Measurements from ENCODE around the gene MMP19.
"Not testable (repeated sequence)": the region's sequence is repeated elsewhere in the genome, so short reads cannot be mapped to it uniquely, and the experiment has no call there.

MMP19 gene, protein sequence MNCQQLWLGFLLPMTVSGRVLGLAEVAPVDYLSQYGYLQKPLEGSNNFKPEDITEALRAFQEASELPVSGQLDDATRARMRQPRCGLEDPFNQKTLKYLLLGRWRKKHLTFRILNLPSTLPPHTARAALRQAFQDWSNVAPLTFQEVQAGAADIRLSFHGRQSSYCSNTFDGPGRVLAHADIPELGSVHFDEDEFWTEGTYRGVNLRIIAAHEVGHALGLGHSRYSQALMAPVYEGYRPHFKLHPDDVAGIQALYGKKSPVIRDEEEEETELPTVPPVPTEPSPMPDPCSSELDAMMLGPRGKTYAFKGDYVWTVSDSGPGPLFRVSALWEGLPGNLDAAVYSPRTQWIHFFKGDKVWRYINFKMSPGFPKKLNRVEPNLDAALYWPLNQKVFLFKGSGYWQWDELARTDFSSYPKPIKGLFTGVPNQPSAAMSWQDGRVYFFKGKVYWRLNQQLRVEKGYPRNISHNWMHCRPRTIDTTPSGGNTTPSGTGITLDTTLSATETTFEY

DNA sequence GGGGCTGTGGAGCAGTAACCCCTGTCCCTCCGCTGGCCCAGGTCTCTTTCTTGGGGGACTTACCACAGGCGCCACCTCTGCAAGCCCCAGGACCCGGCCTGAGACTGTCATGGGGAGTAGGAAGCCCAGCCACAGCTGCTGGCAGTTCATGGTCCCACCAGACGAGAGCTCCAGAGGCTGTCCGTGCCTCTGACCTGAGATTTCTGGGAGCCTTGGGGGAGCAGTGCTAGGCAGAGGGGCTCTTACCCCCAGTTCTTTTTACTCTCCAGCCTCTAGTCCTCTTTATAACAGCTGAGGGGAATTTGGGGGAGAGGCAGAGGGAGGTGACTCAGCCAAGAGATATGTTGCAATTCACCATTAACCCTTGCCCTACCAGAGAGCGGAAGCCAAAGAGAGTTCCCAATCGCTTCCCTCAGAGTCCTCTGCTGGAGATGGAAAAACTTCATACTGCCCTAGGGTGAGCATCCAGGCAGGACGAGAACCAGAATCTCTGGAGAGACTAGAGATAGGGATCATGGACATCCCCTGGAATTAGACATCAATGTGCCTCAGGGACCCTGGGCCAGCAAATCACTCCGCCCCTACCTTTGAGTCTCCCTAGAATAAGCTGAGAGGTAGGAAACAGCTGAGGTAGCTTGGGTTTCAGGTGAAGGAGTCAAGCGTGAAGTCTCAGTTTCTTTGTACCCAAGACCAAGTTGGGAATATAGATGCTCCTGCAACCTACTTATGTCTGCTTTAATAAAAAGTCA is at the start of gene MMP19:
TSS of gene MMP19 (minus strand) at position 256 of the 749 bp plus-strand sequence. CDS start at position 150, 106 bp downstream.
- no peak for DNase-seq (ENCODE audit: low spot score)
- TF ChIP-seq, protein P1, sequence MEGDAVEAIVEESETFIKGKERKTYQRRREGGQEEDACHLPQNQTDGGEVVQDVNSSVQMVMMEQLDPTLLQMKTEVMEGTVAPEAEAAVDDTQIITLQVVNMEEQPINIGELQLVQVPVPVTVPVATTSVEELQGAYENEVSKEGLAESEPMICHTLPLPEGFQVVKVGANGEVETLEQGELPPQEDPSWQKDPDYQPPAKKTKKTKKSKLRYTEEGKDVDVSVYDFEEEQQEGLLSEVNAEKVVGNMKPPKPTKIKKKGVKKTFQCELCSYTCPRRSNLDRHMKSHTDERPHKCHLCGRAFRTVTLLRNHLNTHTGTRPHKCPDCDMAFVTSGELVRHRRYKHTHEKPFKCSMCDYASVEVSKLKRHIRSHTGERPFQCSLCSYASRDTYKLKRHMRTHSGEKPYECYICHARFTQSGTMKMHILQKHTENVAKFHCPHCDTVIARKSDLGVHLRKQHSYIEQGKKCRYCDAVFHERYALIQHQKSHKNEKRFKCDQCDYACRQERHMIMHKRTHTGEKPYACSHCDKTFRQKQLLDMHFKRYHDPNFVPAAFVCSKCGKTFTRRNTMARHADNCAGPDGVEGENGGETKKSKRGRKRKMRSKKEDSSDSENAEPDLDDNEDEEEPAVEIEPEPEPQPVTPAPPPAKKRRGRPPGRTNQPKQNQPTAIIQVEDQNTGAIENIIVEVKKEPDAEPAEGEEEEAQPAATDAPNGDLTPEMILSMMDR (IDR thresholded peaks at IDR 0.05; ENCODE audit: extremely low read depth, missing control alignments) = no peak

DNA sequence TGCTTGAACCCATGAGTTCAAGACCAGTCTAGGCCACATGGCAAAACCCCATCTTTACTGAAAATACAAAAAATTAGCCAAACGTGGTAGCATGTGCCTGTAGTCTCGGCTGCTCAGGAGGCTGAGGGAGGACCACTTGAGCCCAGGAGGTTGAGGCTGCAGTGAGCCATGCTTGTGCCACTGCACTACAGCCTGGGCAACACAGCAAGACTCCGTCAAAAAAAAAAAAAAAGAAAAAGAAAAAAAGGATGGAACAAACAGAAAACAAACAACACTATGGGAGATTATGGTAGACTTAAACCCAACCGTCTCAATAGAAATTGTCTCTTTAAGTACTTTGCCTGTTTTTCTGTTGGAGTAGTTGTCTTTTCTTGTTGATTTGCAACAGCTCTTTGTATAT is 48.6 kb upstream of the MMP19 start:
- TF ChIP-seq, protein P1 (IDR thresholded peaks at IDR 0.05; ENCODE audit: extremely low read depth, missing control alignments) = no peak
- no peak for DNase-seq (ENCODE audit: low spot score)

DNA sequence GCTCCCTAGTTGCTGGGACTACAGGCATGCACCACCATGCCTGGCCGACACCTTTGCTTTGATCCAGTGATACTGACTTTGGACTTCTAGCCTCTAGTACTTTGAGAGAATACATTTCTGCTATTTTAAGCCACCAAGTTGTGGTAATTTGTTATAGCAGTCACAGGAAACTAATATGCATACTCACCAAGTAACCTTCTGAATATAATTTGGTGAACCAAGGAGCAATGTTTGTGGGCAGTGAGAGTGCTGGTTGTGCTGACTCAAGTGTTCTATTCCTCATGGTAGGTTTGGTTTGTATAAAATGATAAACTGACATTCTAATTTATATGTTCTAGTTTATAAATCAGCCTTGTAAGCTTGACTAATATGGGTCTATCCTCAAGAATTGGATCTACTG is 42.4 kb upstream of the MMP19 start:
- no peak for DNase-seq (ENCODE audit: low spot score)
- TF ChIP-seq, protein P1 (IDR thresholded peaks at IDR 0.05; ENCODE audit: extremely low read depth, missing control alignments) = no peak

DNA sequence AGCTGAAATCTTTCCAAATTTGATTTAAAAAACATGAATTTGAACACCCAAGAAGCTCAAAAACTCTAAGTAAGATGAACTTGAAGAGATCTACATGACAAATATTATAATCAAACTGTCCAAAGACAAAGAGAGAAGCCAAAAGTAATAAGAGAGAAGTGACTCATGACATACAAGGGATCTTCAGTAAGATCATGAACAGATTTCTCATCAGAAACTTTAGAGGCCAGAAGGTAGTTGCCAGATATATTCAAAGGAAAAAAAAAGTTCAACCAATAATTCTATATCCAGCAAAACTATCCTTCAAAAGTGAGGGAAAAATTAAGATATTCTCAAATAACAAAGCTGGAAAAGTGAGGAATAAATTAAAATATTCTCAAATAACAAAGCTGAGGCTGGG is 35.1 kb upstream of the MMP19 start:
- TF ChIP-seq, protein P1 (IDR thresholded peaks at IDR 0.05; ENCODE audit: extremely low read depth, missing control alignments) = no peak
- DNase-seq (ENCODE audit: low spot score) = no peak

DNA sequence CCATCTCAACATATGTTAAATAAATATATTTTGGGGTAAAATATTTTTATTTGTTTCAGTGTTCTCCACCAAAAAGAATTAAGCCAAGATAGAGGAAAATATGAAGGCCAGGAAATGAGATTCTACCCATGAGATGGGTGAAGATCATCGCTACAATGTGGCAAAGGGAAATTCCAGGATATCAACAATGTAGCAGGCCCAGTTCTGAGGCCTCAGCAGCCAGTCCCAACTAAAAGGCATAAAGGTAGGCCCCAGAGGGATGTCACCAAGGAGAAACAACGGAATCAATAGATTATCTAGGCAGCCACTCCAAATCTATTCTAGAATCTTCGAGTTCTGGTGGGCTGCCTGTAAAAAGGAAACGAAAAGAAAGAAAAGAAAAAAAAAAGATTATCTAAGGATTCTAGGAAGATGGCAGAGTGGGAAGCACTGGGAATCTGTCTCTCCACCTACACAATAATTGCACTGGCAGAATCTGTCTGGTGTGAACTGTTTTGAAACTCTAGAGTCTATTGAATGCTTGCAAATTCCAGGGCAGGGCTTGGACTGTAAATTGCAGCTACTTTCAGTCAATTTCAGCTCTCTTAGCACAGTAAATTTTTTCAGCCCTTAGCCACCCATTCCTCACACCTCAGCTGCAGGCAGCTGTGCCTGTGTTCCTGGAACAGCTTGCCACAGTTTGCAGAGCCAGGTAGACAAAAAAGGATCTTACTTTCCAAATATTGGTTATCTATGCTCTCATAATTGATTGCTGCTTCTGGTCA is 33.1 kb upstream of the MMP19 start:
- no peak for DNase-seq (ENCODE audit: low spot score)
- TF ChIP-seq, protein P1 (IDR thresholded peaks at IDR 0.05; ENCODE audit: extremely low read depth, missing control alignments) = no peak

DNA sequence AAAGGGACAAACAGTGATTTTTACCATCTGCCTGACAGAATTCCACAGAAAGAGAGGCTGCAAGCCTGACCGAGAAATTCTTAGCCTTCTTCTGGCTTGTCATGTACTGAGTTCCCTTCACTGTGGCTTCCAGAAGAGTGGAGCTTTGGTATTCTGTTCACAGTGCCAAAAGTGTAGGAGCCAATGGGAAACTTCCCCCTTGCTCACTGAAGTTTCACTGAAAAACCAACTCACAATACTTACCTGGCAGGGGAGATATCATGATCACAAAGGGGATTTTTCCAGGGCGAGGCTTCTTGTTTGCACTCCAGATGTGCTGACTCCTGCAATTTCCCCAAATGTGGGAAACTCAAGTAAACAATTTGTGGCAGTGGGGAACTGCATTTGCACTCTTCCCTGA is 31.7 kb upstream of the MMP19 start:
- TF ChIP-seq, protein P1 (IDR thresholded peaks at IDR 0.05; ENCODE audit: extremely low read depth, missing control alignments) = no peak
- no peak for DNase-seq (ENCODE audit: low spot score)

DNA sequence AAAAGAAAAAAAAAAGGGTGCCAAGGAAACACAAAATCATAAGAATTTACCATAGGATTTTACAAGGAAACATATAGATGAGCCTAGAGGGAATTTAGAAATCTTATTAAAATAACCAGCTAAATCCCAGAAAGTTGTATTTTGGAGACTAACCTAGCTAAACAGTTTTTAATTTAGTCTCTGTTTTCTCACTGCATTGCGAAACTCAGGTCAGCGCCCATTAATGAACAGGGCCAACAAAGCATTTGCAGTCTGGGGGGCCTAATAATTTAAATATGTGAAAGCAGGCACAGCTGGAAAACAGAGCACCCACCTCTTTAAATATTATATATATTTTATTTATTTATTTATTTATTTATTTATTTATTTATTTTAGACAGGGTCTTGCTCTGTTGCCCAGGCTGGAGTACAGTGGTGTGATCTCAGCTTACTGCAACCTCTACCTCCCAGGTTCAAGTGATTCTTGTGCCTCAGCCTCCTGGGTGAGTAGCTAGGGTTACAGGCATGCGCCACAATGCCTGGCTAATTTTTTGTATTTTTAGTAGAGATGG is 23.8 kb upstream of the MMP19 start:
- not testable (repeated sequence) for DNase-seq (ENCODE audit: low spot score)
